Effector CD8-positive, alpha-beta T cell (primary cell): ENCODE data around the gene ASCC3.

Source experiments
- DNase-seq: peaks from one replicate; lab custom pipeline; 2025; lab: John Stamatoyannopoulos, UW

The ASCC3 gene

DNA sequence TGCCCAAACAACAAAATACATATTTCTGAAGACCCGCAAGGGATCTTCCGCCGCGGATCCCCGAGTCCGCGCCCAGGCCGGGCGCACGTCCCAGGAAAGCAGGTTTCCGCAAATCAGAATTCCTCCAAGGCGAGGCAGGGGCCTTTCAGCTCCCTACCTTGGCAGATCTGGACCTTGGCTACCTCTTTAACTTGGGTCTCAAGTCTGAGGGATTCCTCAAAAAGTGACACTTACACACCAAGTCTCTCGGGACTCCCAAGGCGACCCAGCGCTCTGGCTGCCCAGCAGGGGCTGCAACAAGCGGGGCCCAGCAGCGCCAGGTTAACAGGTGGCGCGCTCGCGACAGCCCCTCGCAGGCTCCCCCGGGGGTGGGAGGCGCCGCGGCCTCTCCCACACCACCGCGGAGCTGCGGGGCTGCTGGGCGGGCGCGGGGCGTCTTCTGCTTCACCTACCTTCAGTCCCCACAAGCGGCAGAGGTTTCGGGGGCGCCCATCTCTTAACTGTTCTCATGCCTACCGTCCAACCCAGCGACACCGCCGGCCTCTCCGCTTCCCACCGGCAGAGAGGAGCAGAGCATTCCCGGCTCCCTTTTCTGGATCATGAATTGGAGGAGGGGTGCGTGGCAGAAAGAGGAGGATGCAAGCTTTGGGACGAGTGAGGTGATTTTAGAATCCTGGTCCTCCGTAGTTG, 416.8 kb downstream of the ASCC3 start:
- DNase-seq: no peak

DNA sequence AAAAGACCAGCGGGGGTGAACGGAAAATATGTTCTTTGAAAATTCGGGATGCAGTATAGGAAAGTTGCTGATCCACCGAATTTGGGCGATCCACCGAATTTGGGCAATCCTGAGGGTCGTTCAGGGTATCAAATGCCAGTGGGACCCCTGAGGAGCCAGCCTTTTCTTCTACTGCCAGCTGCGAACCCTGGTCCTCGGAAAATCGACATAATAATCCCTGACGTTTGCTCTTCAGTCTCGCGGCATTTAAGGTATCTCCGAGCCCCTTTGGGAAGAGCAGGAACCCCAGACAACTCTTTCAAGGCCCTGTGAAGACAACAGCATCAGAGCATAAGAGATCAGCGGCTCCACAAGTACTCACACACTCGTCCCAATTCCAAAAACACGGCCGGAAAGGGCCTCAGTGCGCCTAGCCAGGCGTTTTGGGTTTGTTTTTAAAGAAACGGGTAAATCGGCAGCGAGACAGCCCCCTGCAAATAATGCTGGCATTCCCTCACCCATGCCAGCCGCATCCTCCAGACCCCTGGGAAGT, 417.4 kb downstream of the ASCC3 start:
- no peak for DNase-seq

DNA sequence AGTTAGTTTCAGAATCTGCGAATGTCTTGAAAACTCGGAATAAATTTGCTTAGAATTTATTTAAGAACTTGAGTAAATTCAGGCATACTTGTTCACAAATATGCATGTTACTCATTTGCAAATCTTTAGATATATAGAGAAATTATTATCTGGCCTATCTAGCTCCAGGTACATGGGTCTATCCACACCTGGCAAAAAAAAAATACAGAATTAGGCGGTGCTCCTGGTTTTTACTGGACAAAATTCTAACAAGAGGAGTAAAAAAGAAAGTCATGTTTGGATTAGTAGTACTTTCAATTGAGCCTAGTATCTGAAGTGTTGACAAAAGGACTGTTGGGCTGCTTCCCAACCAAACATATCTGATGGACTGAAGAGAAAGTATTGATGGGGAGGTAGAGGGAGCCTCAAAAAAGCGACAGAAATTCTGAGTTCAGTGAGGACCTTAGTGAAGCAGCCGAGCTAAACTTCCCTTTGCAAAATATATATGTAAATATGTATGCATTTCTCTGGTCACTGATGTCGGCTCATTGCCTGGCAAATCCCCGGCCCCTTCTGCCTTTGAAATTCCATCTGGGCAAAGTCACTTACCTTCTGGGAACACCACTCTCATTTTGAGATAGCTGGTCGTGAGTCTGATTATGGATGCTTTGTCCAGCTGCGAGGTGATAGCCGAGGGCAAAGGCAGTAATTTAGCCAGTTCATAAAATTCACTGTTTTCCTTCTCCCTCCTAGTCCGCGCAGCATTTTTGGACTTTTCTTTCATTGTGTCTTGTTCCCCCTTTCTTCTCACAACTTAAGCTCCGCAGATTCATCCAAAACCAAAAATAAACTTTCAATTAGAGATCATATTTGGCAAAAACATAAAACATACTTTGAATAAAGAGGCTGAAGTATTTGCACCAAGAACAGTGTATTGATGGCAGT, 418.2 kb downstream of the ASCC3 start:
- DNase-seq: no peak

DNA sequence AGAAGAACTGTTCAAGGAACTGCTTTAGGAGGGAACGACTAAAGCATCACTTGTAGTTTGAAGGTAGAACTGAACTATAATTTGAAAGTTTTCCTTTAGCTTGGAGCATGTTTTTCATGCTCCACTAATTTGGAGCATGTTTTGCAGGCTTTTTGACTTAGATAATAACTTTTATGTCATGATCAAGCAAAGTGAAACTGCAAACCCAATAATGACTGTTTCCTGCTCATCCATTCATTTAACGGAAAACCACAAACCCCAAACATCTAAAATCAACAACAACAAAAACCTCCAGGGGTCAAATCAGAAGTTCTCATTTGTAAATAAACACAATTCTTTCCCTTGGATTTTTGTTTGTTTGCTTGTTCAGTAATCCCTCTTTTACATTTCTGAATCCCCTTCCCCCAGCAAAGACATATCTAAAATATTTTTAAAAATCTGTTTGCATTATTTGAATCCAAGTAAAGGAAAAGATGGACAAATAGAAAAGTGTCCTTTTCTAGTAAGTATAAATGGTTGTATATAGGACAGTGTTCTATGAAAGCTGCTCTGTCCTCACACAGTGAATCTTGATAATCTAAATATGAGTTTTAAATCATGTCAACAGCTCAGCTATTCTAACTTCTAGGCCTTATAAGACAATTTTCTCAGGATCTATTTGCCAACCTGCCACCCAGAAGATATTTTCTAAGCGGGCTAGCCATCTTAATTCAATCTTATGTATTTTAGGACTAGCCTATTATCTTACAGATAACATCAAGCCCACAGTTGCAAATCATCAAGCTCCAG, 419.0 kb downstream of the ASCC3 start:
- DNase-seq: no peak

DNA sequence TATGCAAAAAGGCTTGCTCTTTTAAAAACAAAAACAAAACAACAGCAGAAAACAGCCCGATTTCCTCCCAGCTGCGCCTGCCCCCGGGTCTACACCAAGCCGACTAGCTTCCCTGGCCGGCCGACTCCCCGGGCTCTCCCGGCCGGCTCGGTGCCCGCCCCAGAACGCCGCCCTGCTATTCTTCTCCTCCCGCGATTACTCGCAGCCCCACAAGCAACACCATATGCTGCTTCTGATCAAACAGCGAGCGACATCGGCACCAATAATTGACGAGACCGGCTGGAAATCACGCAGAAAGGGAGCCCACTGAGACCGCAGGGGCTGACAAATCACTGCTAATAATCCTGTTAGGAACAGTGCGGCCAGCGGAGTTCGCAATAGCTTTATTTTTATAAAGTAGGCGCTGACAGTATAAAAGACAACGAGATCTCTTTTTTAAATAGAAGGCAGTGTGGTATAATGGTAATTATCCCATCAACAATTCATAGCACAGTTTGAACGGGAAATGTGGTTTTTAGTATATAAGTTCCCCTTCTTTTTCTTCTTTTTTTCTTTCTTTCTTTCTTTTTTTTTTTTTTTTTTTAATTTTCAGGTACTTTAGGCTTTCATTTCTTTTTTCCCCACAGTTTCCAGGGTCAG, 419.7 kb downstream of the ASCC3 start:
- no peak for DNase-seq

DNA sequence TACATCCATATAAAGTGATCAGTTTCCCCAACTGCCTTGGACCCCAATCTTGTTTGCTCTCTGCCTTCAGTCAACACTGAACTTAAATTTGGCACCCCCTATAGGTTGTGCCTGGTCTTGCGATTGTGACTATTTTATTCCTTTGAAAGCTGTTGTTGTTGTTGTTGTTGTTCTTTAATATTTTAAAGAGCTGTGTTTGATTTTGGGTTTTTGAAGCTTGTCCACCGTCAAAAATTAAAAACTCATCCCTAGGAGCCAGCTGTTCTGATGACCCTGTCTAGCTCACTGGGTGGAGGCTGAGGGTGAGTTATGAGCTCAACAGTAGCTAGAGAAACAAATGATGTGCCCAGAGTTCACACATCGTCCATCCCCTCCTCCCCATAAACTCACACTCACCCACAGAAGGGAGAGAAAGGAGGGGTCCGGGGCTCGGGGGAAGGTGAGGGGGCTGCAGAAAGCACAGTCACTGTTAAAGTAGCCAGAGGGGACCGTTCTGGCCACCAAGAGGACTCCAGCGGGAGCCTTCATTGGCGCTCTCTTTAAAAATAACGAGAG, 420.4 kb downstream of the ASCC3 start:
- DNase-seq: no peak

DNA sequence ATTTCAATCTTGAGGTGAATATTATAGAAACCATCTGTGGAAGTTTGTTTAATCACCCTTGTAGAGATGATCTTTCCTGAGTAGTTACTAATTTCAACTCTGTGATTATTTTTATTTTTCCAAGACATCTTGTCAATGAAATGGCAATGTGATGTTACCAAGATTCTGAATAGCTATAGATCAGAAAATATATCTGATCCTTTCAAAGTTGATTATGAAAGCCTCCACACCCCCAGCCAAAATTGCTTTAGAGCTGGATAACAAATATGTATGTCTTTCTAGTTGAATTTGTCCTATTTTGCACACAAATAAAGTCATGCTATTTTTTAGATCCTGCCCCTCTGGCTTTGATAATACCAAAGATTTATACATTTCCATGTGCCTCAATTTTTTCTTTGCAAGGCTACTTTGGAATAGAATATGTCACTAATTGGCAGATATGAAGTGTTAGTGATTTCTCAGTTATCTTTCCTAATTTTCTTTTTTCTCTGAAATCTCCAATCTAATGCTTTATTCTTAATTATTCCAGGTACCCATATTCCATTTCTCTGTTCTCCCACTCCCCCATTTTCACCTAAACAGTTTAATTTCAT, 421.4 kb downstream of the ASCC3 start:
- DNase-seq: no peak

DNA sequence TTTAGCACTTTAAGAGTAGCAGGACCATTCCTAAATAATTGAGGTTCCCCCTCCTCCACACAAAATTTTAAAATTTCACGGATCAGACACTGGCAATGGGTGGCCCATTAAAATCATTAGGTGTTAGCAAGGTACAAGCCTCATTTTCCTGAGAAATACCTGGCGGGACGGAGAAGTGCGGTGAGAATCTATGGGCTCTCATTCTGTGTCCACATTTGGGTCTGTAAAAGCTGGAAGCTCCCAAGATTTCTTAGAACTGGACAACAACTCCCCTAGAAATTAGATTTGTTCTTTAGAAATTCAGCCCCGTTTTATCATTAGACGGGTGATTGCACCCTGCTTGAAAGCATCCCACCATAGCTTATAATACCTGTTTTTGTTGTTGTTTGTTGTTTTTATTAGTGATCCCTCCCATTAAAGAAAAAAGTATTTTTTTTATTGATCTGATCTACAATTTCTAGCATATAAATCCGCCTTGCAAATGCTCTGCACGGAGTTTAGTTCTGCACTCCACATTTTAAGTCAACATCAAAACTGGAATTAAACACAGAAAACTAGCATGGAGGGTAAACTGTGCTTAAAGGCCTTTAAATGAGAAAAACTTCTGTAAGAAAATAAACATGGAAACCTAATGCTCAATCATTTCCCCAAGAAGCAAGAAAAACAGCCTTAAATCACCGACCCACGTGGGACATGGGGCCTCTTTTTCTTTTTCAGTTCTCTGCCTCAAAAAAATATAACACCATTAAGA, 422.1 kb downstream of the ASCC3 start:
- no peak for DNase-seq
